COLO668 (cell line): ENCODE measurements around the gene BBOX1.
A peak's percentile ranks its signal among the peaks of the same experiment; 100 is the strongest.

Experiments used
- DNase-seq: peaks from one replicate; lab custom pipeline; 2025; ENCODE audit not compliant: unreplicated experiment; lab: John Stamatoyannopoulos, UW

BBOX1 gene

DNA sequence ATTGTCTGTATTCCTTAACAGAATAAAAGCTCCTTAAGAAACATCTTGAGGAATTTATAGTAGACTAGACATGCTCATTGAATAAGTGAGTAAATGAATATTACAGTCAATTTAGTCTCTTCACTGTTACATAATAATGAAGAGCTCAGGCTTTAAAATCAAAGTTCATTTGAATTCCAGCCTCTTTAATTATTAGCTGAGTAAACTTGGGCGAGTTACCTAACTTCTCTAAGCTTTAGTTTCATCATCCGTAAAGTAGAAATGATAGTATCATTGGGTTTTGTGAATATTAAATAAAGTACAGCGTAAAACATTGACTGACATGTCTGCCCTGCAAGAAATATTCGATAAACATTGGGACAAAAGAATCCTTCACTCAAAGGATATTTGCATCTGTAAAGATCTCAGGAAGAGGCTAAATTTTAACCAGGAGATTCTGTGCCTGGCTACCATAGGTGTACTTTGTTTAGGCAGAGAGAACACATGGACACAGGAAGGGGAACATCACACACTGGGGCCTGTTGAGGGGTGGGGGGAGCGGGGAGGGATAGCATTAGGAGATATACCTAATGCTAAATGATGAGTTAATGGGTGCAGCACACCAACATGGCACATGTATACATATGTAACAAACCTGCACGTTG, 15.2 kb upstream of the BBOX1 start:
- DNase-seq = no peak

DNA sequence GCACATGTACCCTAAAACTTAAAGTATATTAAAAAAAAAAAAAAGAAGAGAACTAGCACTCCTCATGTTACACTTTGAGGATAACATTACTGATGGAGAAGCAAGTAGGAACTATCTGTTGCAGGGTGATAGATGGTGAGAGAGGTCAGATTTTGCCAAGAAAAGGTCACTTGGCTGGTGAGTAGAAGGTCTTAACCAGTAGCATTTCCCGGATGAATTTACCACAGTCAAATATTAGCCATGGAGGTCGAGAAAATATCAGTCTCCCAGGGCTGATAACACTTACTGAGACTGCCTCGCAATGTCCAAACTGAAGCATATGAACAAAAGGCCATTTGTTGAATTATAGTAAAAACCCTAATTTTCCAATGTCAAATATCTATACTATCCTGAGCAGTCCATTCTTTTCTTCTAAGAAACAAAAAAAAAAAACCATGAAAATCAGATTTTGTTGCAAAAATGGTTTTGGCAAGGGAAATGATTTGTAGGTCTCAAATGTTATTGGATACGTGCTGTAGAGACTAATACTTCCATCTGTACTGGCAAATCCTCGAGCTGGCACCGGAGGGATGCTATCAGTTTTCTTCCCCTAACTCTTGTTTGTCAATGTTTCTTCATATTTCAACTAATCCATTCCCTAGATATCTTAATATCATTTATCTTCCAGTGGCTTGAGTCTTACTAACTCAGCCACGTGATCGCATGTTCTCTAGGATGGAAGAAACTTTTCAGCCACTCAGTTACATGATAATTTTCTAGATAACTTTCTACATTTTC, 14.5 kb upstream of the BBOX1 start:
- DNase-seq = no peak

DNA sequence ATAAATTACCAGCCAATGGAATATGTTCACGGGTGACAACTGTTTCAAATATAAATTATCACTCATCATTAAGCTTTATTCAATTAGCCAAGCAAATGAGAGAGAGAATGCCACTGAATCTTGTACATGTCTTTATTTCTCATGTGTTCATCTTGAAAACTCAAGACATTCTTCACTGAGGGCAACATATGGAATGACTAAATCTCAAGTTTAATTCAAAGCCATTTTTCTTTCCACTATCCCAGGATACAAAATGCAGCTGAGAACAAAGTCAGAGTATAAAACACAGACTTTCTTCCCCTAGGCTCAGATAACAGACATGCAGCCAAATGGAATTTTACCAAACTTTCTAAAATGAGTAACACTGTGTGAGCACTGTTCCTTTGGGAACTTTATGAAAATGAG, 12.1 kb upstream of the BBOX1 start:
- DNase-seq = no peak

DNA sequence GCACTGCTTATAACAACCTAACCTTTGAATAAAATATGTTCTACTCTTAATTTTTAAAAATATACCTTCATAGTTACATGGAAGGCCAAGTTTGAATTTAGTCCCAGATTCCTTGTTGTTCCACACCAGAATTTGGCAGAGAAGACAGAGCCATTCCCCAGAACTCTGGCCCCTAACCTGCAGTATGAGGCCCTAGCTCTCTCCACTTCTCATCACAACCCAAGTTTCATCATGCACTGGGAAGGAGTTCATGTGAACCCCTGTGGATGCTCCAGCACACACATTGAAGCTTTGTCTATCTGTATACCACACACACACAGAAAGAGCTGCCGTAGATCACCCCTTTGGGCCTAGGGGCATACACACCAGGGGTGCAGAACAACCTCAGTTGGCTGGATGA, 10.6 kb upstream of the BBOX1 start:
- no peak for DNase-seq

DNA sequence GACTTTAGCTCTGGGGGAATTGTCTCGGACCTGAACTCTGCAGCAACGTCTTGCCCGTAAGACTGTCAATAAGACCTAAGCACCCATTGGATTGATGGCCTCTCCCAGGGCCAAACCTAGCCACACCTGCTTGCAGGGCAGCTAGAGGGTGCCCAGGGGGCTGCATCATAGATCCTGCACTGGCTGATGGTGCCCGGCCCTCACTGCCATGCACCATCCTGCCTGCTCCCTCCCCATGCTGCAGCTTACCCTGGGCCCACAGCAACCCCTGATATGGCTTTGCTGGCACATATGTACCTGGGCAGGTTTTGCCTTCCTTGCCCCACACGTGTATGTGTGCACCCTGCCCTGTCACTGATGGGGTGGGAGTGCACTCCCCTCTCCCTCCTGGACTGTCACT, 8.9 kb upstream of the BBOX1 start:
- no peak for DNase-seq

DNA sequence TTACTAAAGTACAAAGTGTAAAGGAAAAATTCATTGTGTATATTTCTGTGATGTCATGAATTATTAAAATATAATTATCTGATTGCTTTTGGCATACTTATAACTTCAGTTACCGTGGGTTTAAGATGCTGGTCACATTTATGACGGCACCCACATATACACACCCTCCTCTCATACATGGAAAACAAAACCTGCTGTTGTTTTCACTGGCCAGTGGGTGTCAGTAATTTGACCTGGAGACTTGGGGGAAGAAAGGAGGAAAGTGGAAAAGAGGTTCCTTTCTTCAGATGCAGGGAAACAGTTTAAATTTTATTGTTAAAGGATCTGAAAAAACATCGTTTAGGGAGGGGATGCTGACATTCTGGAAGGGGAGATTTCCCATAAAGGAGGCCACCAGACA, 742 bp upstream of the BBOX1 start:
- no peak for DNase-seq

DNA sequence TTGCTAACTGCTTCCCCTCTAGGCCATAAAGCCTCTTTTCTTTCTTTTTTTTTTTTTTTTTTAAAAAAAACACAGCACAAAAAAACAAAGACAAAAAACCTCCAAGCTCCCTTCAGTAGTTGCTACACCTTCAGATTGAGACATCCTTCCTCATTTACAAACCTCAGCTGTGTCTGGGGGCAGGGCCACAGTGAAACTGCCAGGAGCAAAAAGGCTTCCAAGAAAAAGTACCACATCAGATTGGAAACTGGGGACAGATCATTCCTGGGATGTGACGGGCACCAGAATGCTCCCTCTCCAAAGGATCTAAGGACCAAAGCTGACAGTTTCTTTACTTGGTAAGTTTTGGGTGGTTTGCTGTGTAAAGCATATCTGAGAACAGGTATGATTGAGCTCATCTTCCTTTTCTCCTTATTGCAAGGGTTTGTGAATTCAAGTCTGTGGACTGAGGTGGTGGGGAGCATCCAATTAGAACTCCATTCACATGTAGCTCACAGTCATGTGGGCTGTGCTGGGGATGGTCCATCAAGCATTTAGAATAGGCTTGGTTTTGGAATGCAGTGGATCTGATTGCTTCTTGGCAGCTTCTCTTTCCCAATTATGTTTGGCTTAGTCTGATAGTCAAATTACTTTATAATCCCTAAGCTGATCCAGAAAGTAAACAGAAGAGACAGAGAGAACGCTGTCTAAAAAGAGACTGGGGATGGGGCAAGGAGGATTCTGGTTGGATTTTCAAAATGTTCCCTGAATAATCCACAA, 705 bp downstream of the BBOX1 start:
- no peak for DNase-seq

DNA sequence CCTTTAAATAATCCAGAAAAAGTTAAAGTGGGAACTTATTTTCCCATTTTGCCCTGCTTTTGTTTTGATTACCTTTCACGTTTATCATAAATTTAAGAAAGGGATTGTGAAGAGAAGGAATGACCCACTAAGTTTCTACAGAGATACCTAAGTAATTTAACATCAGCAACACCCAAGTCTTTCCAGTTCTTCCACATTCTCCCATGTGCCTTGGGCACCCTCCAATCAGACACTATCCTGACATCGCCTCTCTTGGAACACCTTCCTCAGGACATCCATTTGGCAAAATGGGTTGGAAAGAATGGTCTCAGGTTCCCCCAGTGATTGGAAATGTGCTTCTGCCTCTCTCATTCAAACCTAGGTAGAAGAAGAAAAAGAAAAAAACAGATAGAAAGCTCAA, 6.3 kb downstream of the BBOX1 start:
- no peak for DNase-seq

DNA sequence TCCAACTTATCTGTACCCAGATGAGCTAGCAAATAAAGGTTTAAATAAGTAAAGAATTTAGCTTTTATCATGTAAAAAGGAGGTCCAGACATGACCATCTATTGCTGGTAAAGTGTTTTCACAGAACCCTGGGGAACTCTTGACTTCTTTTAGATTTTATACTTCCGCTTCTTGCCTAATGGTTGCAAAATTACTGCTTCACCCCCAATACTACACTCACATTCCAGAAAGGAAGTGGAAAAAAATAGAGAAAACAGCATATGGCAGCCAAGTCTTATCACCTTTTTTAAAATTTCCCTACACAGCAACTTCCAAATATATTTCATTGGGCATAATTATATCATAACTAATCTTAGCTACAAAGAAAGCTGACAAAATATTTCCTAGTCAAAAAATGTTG, 12.1 kb downstream of the BBOX1 start:
- DNase-seq = no peak

DNA sequence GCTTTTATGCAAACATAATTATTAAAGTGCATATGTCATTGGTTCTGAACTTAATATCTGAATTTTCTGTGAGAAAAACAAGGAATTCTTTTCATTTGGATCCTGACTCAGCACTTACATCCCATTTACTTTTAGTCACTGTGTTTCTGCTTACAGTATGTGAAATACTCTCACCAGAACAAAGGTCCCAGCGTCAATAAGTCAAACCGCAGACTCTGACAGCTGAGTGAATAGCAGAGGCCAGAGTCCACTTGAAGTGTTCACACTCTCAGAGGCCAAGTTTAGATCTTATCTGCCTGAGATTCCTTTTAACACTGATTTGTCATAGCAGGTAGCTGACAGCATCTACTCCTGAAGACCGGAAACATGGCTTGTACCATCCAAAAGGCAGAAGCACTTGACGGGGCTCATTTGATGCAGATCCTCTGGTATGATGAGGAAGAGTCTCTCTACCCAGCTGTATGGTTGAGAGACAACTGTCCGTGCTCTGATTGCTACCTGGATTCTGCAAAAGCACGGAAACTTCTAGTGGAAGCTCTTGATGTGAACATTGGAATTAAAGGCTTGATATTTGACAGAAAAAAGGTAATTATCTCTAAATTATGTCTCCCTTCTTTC, 14.6 kb downstream of the BBOX1 start:
- peak; percentile 13 for DNase-seq

DNA sequence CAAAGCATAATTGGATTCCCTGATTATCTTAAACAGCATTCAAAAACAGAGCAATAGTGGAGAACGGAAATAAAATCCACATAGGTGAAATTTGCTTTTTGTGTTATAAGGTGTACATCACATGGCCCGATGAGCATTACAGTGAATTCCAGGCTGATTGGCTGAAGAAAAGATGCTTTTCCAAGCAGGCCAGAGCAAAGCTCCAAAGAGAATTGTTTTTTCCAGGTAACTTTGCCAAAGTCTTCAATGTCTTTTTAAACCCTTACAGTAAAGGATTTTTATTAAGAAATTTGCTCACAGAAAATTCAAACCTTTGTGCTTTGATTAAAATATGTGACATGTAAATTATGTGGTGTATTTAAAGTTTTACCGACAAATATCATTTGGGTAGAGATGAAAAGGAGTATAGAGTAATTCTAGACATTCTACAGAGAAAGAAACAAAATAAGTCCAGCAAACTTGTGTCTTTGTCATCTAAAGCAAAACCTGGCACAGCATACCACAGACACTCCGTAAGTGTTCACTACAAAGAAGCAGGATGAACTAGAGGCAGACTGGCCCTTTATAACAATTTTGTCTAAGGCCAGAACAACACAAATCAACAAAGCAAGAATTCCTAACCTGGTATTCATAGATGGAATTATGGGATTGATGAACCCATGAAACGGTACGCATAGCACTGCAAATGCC, 16.6 kb downstream of the BBOX1 start:
- DNase-seq = no peak

DNA sequence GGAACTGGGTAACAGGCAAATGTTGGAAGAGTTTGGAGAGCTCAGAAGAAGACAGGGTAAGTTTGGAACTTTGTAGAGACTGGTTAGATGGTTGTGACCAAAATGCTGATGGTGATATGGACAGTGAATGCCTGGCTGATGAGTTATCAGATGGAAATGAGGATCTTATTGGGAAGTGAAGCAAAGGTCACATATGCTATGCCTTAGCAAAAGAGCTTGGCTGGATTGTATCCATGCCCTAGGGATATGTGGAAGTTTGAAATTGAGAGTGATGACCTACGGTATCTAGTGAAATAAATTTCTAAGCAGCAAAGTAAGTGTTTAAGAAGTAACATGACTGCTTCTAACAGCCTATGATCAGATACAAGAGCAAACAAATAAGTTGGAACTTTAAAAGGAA, 17.8 kb downstream of the BBOX1 start:
- no peak for DNase-seq

DNA sequence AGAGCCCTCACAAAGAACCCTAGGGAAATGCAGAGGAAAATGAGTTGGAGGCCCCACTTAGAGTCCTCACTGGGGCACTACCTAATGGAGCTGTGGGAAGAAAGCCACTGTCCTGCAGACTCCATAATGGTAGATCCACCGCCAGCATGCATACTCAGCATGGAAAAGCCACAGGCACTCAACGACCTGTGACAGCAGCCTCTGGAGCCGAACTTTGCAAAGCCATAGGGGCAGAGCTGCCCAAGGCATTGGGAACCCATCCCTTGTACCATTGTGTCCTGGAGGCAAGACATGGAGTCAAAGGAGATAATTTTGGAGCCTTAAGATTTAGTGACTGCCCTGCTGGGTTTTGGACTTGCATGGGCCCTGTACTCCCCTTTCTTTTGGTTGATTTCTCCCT, 18.8 kb downstream of the BBOX1 start:
- no peak for DNase-seq

DNA sequence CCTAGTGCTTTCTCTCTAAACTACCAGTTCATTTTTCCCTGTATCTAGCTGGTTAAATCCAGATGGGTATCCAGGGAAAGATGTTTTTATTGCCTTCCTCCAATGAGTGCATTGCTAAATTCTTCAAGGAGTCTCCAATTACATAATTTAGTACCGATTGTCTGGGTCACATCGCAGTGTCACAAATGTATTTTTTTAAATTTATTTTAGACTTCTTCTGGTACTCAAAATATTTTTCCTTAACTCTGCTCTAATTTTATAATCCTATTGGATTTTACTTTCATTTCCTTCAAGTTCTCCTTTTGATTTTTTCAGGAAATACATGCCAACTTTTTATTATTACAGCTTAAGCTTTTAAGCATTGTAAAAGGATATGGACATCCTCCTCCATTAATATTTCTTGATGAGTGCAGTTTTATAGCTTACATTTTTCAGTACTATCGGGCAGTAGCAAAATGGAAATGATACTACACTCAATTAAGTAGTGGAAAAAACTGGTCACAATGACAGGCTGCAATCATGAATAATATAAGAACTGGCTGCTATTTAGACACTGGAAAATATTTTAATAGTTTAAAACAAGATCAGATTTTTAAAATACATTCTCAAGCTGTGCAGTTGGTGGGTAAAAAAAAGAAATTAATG, 20.3 kb downstream of the BBOX1 start:
- no peak for DNase-seq

DNA sequence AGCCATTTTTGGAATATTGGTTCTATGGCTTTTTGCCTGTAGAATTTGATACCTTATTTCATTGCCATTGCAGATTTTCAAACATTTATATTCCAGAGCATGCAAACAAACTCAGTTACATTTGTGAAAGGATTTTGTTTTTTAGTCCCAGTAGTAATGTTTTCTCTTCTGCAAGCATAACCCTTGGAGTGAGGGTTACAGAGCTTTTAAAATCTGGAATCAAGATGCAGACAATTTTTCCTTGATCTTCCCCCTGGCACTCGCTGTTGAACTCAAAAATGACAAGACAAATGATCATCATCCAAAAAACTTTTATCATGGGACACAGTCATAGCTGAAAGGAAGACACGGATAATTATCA, 20.8 kb downstream of the BBOX1 start:
- DNase-seq = no peak

DNA sequence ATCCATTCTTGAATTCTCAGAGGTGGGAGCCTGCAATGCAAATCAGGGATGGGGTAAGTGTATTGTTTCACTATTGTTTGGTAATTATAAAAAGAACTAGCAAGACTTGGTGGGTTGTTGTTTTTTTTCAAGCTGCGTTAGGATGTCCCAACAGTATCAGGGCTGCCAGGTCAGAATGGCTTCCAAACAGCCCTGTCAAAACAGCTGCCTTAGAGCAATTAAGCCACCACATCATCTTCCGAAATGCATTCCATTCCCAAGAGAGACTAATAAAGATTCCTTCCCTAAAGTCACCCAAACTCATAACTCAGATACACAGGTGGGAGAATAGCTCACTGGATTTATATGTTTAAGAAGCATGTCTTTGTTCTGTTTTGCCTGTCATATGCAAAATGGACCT, 23.5 kb downstream of the BBOX1 start:
- no peak for DNase-seq

DNA sequence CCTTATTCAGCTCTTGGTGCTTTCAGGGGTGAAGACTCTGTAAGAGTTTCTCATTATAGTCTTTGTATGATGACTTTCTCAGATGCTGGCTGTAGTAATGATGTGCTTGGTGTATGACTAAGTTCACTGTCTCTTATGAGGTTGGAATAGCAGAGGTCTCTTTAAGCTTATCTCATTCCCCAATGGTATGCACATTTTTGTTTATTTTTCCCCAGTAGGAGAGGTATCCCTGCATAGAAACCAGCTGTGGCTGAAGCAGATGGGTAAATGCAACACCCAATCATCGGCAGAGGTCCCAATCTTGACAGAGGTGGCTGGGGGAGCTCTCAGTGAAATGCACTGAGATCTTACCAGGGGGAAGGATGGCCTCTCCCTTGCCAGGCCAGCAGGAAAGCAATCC, 34.6 kb downstream of the BBOX1 start:
- no peak for DNase-seq

DNA sequence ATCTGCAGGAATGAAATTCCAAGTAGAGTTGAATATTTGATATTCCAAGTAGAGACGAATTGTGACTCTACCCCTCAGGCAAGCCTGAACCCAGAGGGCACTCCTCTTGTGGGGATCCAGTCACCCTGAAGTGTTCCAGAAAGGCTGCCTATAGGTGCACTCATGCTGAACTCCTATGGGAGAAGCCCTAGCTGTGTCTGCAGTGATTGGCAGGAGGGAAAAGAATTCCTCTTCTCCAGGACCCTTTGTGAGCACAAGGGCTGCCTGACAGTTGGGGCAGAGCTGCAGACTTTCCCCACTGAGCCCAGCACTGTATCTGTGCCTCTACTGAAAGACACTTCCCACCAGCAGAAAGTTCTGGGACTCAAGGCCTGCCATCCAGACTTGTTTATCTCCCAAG, 35.0 kb downstream of the BBOX1 start:
- no peak for DNase-seq

DNA sequence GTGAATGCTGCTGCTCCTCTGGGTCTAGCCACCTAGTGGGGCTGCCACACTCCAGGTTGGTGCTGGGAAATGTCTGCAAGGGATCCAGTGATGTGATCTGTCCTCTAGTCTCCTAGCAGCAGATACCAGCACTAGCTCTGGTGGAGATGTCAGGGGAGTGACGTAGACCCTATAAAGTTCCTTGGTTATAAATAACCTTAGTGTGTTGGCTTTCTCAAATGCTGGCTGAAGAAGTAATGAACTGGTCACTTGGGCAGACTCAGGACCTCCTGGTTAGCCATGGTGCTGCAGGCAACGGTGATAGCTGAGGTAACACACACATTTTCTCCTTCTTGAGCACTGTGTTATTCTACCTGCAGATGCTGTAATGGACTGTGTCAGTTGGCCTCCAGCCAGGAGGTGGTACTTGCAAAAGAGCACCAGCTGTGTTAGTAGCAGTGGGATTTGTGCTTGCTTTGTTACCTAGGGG, 35.5 kb downstream of the BBOX1 start:
- DNase-seq = peak; percentile 71

DNA sequence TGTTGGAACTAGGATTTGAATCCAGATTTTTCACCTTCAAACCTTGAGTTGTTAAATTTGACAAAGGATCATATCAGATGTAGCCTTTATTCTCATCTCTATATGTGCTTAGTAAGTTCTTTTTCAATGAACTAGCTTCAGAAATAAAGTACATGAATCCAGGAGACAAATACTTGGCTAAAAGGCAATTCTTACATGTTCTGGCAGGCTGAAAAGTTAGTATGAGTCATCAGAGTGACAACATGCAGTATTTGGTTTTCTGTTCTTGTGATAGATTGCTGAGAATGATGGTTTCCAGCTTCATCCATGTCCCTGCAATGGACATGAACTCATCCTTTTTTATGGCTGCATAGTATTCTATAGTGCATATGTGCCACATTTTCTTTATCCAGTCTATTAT, 40.4 kb downstream of the BBOX1 start:
- no peak for DNase-seq

DNA sequence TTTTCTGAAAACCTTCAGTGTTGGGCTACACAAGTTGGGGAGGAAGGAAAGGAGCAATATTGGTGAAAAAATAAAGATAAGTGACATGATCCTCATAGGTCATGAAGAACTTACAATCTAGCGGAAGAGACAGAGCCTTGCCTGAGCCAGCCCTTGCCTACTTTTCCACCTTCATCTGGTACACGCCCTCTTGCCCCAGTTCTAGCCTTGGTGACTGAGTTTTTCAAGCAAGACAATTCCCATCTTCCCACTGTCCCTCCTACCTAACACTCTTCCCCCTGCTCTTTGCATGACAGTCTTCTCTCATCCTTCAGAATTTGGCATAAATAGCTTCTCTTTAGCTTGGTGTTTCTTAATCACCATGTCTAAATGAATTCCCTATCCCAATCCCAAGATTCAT, 42.6 kb downstream of the BBOX1 start:
- DNase-seq = no peak
